A673 (cell line): ENCODE data around the gene SEC61G. TPM values are rescaled to one million over a fixed set of nuclear protein-coding genes. Genes with fewer than 3 reads are reported as not detected.

Source experiments
- Bru-seq: library from RNA; stranded (reverse); fragments of 400-500 nt; gene quantifications from one replicate; lab custom pipeline; 2021; lab: Mats Ljungman, UMichigan
- BruChase-seq, 2 experiments: library from RNA; stranded (reverse); fragments of 400-500 nt; gene quantifications; one replicate each; lab custom pipeline; 2021; lab: Mats Ljungman, UMichigan
- BruUV-seq: library from RNA; stranded (reverse); fragments of 400-500 nt; replicated peaks from 2 replicates; lab custom pipeline; 2021; lab: Mats Ljungman, UMichigan
- CTCF ChIA-PET: fragments of 300-600 bp; sonication (Branson Sonifier 250); formaldehyde crosslinking; loops from one replicate; lab custom pipeline; 2022; ENCODE audit warnings: antibody characterized with exemption; lab: Charles Lee
- POLR2A ChIA-PET: fragments of 300-600 bp; sonication (Branson Sonifier 250); formaldehyde crosslinking; loops from one replicate; lab custom pipeline; 2022; ENCODE audit warnings: antibody characterized with exemption; ENCODE audit not compliant: low non-redundant PET; lab: Charles Lee
- DNase-seq: peaks from one replicate; pipeline ENCODE4 v3.0.0-alpha.2; 2015; ENCODE audit warnings: low spot score
- H3K27ac ChIP-seq: fragments of 200-600 bp; sonication (generic); 2 replicates; pipeline ENCODE4 v1.5.1; 2016; ENCODE audit warnings: mixed run types, low read depth, mild to moderate bottlenecking, mixed read lengths, antibody characterized with exemption, low read length; ENCODE audit not compliant: poor library complexity, severe bottlenecking
- H3K27me3 ChIP-seq: fragments of 200-600 bp; sonication (generic); replicated peaks from 2 replicates; pipeline ENCODE4 v1.6.1; 2017; ENCODE audit warnings: mixed run types, low read depth, mild to moderate bottlenecking, mixed read lengths, antibody characterized with exemption, low read length; ENCODE audit not compliant: insufficient read depth, poor library complexity
- H3K36me3 ChIP-seq: fragments of 200-600 bp; sonication (generic); 2 replicates; pipeline ENCODE4 v1.6.1; 2016; ENCODE audit warnings: mixed run types, mild to moderate bottlenecking, mixed read lengths, antibody characterized with exemption, low read length; ENCODE audit not compliant: insufficient read depth, poor library complexity, severe bottlenecking
- H3K4me1 ChIP-seq: fragments of 200-600 bp; sonication (generic); 2 replicates; pipeline ENCODE4 v1.6.1; 2017; ENCODE audit warnings: mixed run types, mild to moderate bottlenecking, mixed read lengths, antibody characterized with exemption, low read length; ENCODE audit not compliant: insufficient read depth, poor library complexity, severe bottlenecking
- H3K4me3 ChIP-seq: fragments of 200-600 bp; sonication (generic); 2 replicates; pipeline ENCODE4 v1.5.1; 2016; ENCODE audit warnings: low read depth, mixed run types, mild to moderate bottlenecking, mixed read lengths, low read length; ENCODE audit not compliant: poor library complexity, severe bottlenecking
- H3K9me3 ChIP-seq: fragments of 200-600 bp; sonication (generic); 2 replicates; pipeline ENCODE4 v1.6.1; 2016; ENCODE audit warnings: mixed run types, low read depth, mild to moderate bottlenecking, mixed read lengths, antibody characterized with exemption, low read length; ENCODE audit not compliant: poor library complexity, severe bottlenecking
- CTCF ChIP-seq: fragments of 300-800, 200-600 bp; sonication (generic); conservative IDR thresholded peaks from 2 replicates; pipeline ENCODE4 v1.5.1; 2017; ENCODE audit warnings: low read depth, mild to moderate bottlenecking, antibody characterized with exemption, low read length, moderate library complexity, mixed read lengths
- EZH2 ChIP-seq: fragments of 200-600 bp; sonication (generic); IDR thresholded peaks from 2 replicates; pipeline ENCODE4 v1.6.1; 2017; ENCODE audit warnings: borderline replicate concordance, low read depth, mild to moderate bottlenecking, mixed read lengths, antibody characterized with exemption, low read length; ENCODE audit not compliant: poor library complexity, severe bottlenecking
- intact Hi-C: fragments of 100-400 bp; cut with micrococcal nuclease; formaldehyde crosslinking; loops from one replicate; pipeline ENCODE4 v1.10.0; 2022; ENCODE audit not compliant: unreplicated experiment
- long read RNA-seq: library from polyadenylated mRNA; stranded (forward); transcript quantifications from one replicate; pipeline ENCODE4 v2.0.0, GENCODE V29; 2022
- total RNA-seq: library from RNA; stranded (reverse); gene quantifications from 2 replicates; pipeline ENCODE4 v1.2.3, GENCODE V29; 2021

SEC61G gene
- 129 and 136 TPM in 2 replicates for total RNA-seq
- Bru-seq, nascent RNA: percentile 91 among the genes with signal in this experiment
- percentile 76 among the genes with signal in this experiment for BruChase-seq, experiment 1, labeled RNA remaining after a 2-hour chase
- percentile 64 among the genes with signal in this experiment for BruChase-seq, experiment 2, labeled RNA remaining after a 6-hour chase
- long read RNA-seq, transcript SEC61G-202 (4 exons, 459 nt): minor isoform, 11 of 115 reads
- long read RNA-seq, transcript SEC61G-201 (4 exons, 462 nt): major isoform, 97 of 115 reads
- long read RNA-seq, partial matches to known transcripts: 5 of 115 reads
- long read RNA-seq, other reads (novel, unspliced or antisense): 2 of 115 reads

- TF ChIP-seq CTCF: no peak
- TF ChIP-seq EZH2: no peak
- Histone ChIP-seq H3K9me3 (no peaks in the 10 kb centered on the region), H3K36me3 (peaks cover 18% of the 10 kb centered on the region), H3K4me1 (peaks cover 11% of the 10 kb centered on the region), H3K4me3 (peak within 1 kb of the TSS; percentile 96), H3K27ac (peak within 1 kb of the TSS; percentile 69), H3K27me3 (no peaks in the 10 kb centered on the region)
- intact Hi-C loops: no loop called here
- BruUV-seq: TSS peak; percentile 39
- ChIA-PET POLR2A (interaction anchor here (0.5 kb wide), 1 partner anchor 54 kb away, joined by 3 read pairs; no protein-coding TSS in a partner anchor), CTCF (interaction anchor here (1.1 kb wide), 1 partner anchor 497 kb away, joined by 4 read pairs; no protein-coding TSS in a partner anchor)
- DNase-seq: peak; percentile 97
Observed at GRCh38 chr7:54758702-54759592, at the start of gene SEC61G. Gene SEC61G (minus strand): TSS chr7:54759211. CDS start chr7:54757588, 1,623 bp downstream.

- TF ChIP-seq CTCF (no peak), EZH2 (no peak)
- CTCF ChIA-PET: no interaction called here
- DNase-seq: no peak
- H3K4me1 ChIP-seq: no peaks in the 10 kb centered on the region
- intact Hi-C loops: no loop called here
- H3K9me3 ChIP-seq: no peaks in the 10 kb centered on the region
- H3K27me3 ChIP-seq: peaks cover 9% of the 10 kb centered on the region
- no TSS peak for BruUV-seq
- no peaks in the 10 kb centered on the region for H3K36me3 ChIP-seq
- POLR2A ChIA-PET: no interaction called here
- no peak overlapping the region for H3K27ac ChIP-seq
- H3K4me3 ChIP-seq: no peak overlapping the region
Observed at GRCh38 chr7:54802841-54803240, 43.8 kb upstream of the SEC61G start.

- ChIA-PET CTCF (no interaction called here), POLR2A (interaction anchor here (0.7 kb wide), 1 partner anchor 694 kb away, joined by 3 read pairs; no protein-coding TSS in a partner anchor)
- BruUV-seq: no TSS peak
- Histone ChIP-seq H3K9me3 (no peaks in the 10 kb centered on the region), H3K27ac (no peak overlapping the region), H3K4me3 (no peak overlapping the region), H3K4me1 (no peaks in the 10 kb centered on the region), H3K36me3 (no peaks in the 10 kb centered on the region), H3K27me3 (peaks cover 9% of the 10 kb centered on the region)
- TF ChIP-seq EZH2 (no peak), CTCF (no peak)
- no peak for DNase-seq
- intact Hi-C loops: no loop called here
Observed at GRCh38 chr7:54802114-54802513, 43.1 kb upstream of the SEC61G start.
